GM08714 (cell line): Measurements from ENCODE around the gene DGCR6L.

Source experiments
- H3K4me3 ChIP-seq: fragments of 200-500 bp; sonication (Bioruptor generic); 2 replicates; pipeline ENCODE4 v1.5.1; 2014; ENCODE audit warnings: mild to moderate bottlenecking, low read length, inconsistent platforms
- ZNF274 ChIP-seq: IDR thresholded peaks from 2 replicates; pipeline ENCODE4 v1.6.1; 2012; ENCODE audit warnings: mild to moderate bottlenecking, low read depth, low read length

The DGCR6L gene

DNA sequence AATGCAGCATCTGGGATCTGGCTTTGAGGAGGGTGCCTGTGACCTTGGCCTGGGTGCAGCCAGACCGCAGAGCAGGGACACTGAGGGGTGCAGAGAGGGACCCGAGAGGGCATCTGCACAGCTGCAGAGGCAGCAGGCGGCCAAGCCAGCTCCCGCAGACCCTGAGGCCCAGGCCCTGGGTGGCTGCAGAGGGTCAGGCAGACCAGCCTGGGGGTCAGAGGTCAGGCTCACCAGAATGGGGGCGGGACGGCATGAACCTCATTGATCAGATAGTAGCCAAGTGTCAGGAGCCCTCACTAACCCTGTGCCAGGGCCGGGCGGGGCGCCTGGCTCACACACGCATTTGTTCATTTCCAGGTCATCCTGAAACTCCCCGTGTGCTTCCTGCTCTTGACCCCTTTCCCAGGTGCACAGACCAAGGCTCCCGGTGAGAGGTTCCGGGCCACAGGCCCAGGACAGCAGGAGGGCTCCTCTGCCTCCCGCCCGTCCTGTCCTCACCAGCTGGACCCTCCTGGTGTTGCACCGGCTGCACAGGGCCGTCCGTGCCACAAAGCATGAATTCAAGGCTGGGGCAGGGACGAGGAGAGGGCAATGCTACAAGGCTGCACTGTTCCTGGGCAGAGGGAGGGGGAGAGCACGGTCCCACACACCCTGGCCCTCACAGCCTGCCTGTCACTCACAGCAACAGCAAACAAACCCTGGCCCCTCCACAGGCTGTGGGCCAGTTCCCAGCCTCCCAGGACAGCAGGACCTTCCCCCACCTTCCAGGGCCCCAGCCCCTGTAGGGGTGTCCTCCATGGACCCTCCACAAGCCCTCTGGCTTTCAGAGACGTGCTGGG lies 55.0 kb downstream of the DGCR6L start:
- no peak overlapping the region for H3K4me3 ChIP-seq
- TF ChIP-seq ZNF274: no peak
